Activated T-helper 2 cell treated with anti-CD3 and anti-CD28 coated beads, Interferon-gamma antibody, Interleukin-2, Interleukin-4, amounts not matched to agents 10 μg/mL and 5 μg/mL and 100 μg/mL, durations not matched to agents 14 hours and 24 hours and 36 hours (primary cell): Measurements from ENCODE around the gene UBE2N. TPM values are rescaled to one million over a fixed set of nuclear protein-coding genes. Genes with fewer than 3 reads are reported as not detected.
A peak's percentile ranks its signal among the peaks of the same experiment; 100 is the strongest.
"Not testable (repeated sequence)": the region's sequence is repeated elsewhere in the genome, so short reads cannot be mapped to it uniquely, and the experiment has no call there.

Experiments
- DNase-seq: peaks from one replicate; pipeline ENCODE4 v3.0.0; 2021; ENCODE audit warnings: low spot score
- H3K27ac Mint-ChIP-seq: one replicate; pipeline ENCODE4 v1.8.0; 2021; ENCODE audit warnings: mixed read lengths
- H3K27me3 Mint-ChIP-seq: one replicate; pipeline ENCODE4 v1.8.0; 2021; ENCODE audit warnings: low read depth, mixed read lengths
- H3K36me3 Mint-ChIP-seq: one replicate; pipeline ENCODE4 v1.8.0; 2021; ENCODE audit warnings: low read depth, mixed read lengths
- H3K4me1 Mint-ChIP-seq: one replicate; pipeline ENCODE4 v1.8.0; 2021; ENCODE audit warnings: low read depth, mixed read lengths
- H3K4me3 Mint-ChIP-seq: one replicate; pipeline ENCODE4 v1.8.0; 2021; ENCODE audit warnings: low read depth, mild to moderate bottlenecking, moderate library complexity, mixed read lengths
- H3K9me3 Mint-ChIP-seq: one replicate; pipeline ENCODE4 v1.8.0; 2021; ENCODE audit warnings: mixed read lengths
- intact Hi-C: fragments of 100-400 bp; cut with micrococcal nuclease; formaldehyde crosslinking; loops from one replicate; pipeline ENCODE4 v1.15.1; 2023
- total RNA-seq: library from RNA; stranded (reverse); gene quantifications from 2 replicates; pipeline ENCODE4 v1.2.3, GENCODE V29; 2022

Gene UBE2N
- total RNA-seq, 1 donor from 2014 or later, result 258 TPM

DNA sequence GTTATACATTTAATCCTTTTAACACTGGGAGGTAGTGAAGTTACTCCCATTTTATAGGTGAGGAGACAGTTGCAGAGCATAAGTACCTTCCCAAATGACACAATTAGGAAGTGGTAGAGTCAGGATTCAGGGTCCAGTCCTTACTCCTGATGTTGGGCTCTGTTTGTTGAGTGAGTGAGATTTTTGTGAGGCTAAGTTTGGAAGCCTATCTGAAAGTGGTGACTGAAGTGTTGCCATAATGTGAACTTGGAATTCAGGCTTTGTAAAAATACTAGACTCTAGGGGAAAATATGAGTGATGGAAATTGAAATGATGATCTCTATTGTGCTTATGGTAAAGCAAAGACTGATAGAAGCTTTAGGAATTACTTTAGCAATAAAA, 61.8 kb downstream of the UBE2N start:
- H3K4me3 Mint-ChIP-seq, result peak overlapping the region; percentile 100
- no peaks in the 10 kb centered on the region for H3K27me3 Mint-ChIP-seq
- H3K36me3 Mint-ChIP-seq, result peaks cover 43% of the 10 kb centered on the region
- no peaks in the 10 kb centered on the region for H3K9me3 Mint-ChIP-seq
- intact Hi-C loops, result loop anchor here (1.0 to 5.0 kb wide), 6 partner anchors 9 to 453 kb away; partner anchors contain the start of genes CRADD, EEA1 and UBE2N
- H3K27ac Mint-ChIP-seq, result peak overlapping the region; percentile 100
- peaks cover 37% of the 10 kb centered on the region for H3K4me1 Mint-ChIP-seq
- no peak for DNase-seq

DNA sequence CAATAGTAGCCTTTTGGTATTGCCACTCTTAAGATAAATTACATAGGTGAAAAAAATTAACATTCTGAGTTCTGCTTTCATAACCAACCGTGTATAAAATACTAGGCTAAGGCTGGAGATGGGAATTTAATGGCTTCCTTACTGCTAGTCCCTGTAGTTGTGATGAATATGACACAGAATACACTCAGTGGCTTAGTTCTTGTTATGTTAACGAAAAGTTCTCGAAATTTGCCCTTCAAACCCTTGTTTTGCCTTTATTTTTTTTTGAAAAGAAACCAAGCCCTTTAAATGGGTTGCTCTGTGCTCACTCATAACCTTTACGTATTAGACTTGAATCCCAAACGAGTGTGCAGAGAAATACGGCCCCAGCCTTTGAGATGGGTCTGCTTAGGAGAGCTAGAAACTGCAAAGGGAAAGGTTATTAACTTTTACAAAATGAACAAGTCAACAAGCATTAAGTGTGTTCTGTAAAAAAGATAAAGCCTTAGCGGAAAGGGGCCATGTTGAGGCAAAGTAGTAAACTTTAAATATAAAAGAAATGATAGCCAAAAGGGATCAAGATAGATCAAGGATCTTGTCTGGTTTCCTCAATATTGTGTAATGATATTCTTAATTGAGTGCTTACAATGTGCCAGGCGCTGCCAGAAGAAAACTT, 62.3 kb downstream of the UBE2N start:
- Mint-ChIP-seq H3K27ac (peak overlapping the region; percentile 100), H3K4me1 (peaks cover 35% of the 10 kb centered on the region), H3K4me3 (peak overlapping the region; percentile 100), H3K27me3 (no peaks in the 10 kb centered on the region), H3K36me3 (peaks cover 41% of the 10 kb centered on the region), H3K9me3 (no peaks in the 10 kb centered on the region)
- intact Hi-C loops, result loop anchor here (2.0 to 5.0 kb wide), 4 partner anchors 61 to 452 kb away; partner anchors contain the start of genes CRADD, EEA1 and UBE2N
- DNase-seq, result no peak

DNA sequence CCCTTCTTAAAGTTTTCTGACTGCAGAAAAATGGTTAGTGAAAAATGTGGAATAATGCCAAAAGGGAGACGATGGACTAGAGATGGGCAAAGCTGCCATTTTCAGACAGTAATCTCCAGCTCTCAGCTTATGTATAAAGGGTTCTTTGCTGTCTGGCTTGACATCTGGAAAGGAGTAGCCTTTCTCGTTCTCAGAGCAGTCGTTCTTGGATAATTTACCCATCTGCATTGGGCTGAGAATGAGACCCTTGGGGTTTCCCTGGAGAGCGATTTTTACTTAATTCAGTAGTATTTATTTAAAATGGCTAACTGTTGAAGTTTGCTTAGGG, 62.8 kb downstream of the UBE2N start:
- H3K4me3 Mint-ChIP-seq, result peak overlapping the region; percentile 100
- H3K36me3 Mint-ChIP-seq, result peaks cover 41% of the 10 kb centered on the region
- intact Hi-C loops, result loop anchor here (2.0 to 5.0 kb wide), 4 partner anchors 62 to 452 kb away; partner anchors contain the start of genes CRADD, EEA1 and UBE2N
- H3K27me3 Mint-ChIP-seq, result no peaks in the 10 kb centered on the region
- H3K9me3 Mint-ChIP-seq, result no peaks in the 10 kb centered on the region
- DNase-seq, result no peak
- peaks cover 39% of the 10 kb centered on the region for H3K4me1 Mint-ChIP-seq
- H3K27ac Mint-ChIP-seq, result peak overlapping the region; percentile 100

DNA sequence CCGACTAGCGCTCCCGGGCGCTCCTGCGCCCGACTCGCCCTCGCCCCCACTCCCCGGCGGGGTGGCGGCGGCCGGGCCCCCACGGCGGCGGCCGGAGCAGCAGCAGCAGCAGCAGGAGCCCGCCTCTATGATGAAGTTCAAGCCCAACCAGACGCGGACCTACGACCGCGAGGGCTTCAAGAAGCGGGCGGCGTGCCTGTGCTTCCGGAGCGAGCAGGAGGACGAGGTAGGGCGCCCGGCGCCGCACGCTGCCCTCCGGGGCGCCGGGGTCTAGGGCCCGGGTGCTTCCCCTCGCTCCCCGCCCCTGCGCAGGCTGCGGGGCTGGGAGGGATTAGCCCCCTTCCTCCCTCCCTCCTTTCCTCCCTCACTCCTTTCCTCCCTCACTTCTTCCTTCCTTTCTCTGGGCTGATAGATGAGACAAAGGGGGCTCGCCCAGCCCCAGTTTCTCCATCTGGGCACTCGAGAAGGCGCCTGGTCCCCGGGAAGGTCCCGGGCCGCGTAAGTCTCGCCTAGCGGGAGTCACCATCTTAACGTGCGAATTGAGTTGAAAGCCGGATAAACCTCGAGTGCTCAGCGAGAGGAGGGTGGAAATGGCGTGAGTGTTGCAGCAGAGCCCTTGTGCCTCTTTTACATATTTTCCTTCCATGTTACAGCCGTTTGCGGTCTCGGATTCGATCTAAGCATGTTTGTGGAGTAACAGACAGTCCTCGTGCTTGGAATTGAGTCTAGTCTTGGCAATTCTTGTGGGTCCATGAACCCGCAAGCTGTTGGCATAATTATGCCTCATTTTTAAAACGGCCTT, 63.4 kb downstream of the UBE2N start:
- intact Hi-C loops, result loop anchor here (2.0 to 5.0 kb wide), 4 partner anchors 62 to 451 kb away; partner anchors contain the start of genes CRADD, EEA1 and UBE2N
- H3K9me3 Mint-ChIP-seq, H3K27me3 Mint-ChIP-seq: not testable (repeated sequence)
- H3K36me3 Mint-ChIP-seq, result peaks cover 37% of the 10 kb centered on the region
- H3K4me1 Mint-ChIP-seq, result peaks cover 41% of the 10 kb centered on the region
- H3K27ac Mint-ChIP-seq, result peak overlapping the region; percentile 100
- peak; percentile 55 for DNase-seq
- peak overlapping the region; percentile 100 for H3K4me3 Mint-ChIP-seq

DNA sequence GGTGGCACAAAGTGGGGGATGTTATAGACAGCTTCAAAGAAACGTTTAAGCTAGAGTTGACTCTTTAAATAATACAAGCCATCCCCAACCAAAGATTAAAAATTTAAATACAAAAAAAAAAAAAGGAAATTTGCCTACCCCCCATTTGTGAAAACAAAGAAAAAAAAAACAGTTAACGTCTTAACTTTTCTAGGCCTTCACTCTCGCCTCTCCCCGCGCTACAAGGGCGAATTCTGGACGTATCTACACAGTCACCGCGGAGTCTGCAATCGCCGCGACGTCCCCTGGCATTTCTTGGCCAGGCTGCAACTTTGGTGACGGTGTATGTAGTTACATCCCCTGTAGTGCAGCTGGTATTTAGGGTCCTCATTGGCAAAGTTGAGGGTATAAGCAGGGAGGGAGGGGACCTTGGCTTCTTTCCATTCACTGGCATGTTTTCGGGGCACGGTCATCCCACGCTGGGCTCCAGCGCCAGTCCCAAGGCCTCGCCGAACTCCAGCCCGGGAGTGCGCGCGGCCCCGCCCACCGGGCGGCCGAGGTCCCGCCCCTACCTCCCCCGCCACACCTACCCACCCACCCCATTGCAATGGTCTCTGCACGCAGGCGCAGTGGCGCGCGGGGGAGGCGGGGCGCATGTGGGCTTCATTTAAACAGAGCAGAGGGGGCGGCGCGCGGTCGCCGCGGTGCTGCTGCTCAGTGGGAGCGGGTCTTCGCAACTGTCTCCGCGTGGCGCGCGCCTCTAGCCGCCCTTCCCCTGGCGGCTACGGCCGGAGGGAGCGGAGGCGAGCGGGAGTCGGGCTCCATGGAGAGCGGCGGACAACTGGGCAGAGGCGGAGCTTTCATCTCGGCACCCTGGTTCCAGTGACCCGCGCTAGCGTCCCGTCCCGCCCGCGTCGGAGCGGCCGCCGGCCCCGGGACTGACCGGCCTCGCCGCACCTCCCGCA, 64.2 kb downstream of the UBE2N start, which contains the start of gene NUDT4:
TSS of gene NUDT4 (plus strand) at position 674 of the 944 bp plus-strand sequence. CDS start 398 bp downstream, outside the sequence.
- H3K27ac Mint-ChIP-seq, result peak within 1 kb of the TSS; percentile 100
- H3K27me3 Mint-ChIP-seq, result peaks cover 3% of the 10 kb centered on the region
- H3K36me3 Mint-ChIP-seq, result peaks cover 31% of the 10 kb centered on the region
- peak within 1 kb of the TSS; percentile 100 for H3K4me3 Mint-ChIP-seq
- H3K9me3 Mint-ChIP-seq, result no peaks in the 10 kb centered on the region
- H3K4me1 Mint-ChIP-seq, result peaks cover 35% of the 10 kb centered on the region
- intact Hi-C loops, result loop anchor here (1.0 to 5.0 kb wide), 5 partner anchors 63 to 450 kb away; partner anchors contain the start of genes CRADD, EEA1, MRPL42 and UBE2N
- DNase-seq, result peak; percentile 95

DNA sequence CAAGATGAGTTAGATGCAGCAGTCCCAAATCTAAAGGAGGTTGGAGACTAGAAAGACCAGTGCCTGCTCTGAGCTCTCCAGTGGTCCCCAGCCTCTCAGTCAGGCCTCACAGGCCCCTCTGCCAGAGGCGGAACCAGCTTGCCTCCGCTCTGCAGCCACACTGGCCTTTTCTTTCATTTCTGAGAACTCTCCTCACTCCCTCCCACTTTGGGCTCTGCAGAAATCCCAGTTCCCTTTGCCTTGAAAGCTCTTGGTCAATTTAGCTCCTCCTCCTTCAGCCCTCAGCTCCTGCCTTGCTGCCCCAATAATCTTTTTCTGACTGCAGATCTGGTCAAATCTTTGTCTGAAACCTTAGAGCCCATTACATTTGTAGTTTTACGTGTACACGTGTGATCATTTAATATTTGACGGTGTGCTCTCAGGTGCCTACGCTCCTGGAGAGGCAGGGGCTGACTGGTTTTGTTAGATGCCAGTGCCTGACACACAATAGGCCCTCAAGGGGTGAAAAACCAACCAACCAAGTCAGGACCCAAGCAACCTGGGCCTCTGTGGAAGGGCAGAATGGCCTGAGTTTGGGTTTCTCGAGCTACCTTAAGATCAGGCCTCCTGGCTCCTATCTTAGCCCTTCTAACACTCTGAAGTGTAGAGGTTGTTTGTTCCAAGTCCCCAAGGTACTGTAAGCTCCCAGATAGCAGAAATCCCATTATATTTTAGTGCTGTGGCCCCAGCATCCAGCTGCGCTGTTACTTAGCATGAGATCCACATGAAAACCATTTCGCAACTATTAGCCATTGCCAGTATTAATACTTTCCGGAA, 65.1 kb downstream of the UBE2N start:
- H3K9me3 Mint-ChIP-seq, result no peaks in the 10 kb centered on the region
- peak overlapping the region; percentile 37 for H3K4me3 Mint-ChIP-seq
- intact Hi-C loops, result loop anchor here (1.0 to 5.0 kb wide), 4 partner anchors 91 to 449 kb away; partner anchors contain the start of genes CRADD, EEA1 and MRPL42
- H3K27ac Mint-ChIP-seq, result no peak overlapping the region
- no peak for DNase-seq
- peaks cover 31% of the 10 kb centered on the region for H3K4me1 Mint-ChIP-seq
- peaks cover 3% of the 10 kb centered on the region for H3K27me3 Mint-ChIP-seq
- H3K36me3 Mint-ChIP-seq, result peaks cover 25% of the 10 kb centered on the region

DNA sequence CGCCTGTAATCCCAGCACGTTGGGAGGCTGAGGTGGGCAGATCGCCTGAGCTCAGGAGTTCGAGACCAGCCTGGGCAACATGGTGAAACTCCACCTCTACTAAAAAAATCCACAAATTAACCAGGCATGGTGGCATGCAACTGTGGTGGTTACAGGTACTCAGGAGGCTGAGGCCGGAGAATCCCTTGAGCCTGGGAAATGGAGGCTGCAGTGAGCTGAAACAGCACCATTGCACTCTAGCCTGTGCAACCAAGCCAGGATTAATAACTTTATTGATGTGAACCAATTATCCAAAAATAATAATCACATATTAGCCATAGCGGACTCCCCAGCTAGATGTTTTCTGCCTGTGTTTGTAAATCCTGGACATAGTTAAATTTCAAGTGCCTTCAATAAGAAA, 65.8 kb downstream of the UBE2N start:
- Mint-ChIP-seq H3K36me3 (peaks cover 20% of the 10 kb centered on the region), H3K4me1 (peaks cover 24% of the 10 kb centered on the region), H3K27ac (no peak overlapping the region), H3K4me3 (no peak overlapping the region), H3K9me3 (no peaks in the 10 kb centered on the region), H3K27me3 (peaks cover 3% of the 10 kb centered on the region)
- DNase-seq, result no peak
- intact Hi-C loops, result loop anchor here (5.0 kb wide), 3 partner anchors 134 to 449 kb away; partner anchors contain the start of genes CRADD and EEA1

DNA sequence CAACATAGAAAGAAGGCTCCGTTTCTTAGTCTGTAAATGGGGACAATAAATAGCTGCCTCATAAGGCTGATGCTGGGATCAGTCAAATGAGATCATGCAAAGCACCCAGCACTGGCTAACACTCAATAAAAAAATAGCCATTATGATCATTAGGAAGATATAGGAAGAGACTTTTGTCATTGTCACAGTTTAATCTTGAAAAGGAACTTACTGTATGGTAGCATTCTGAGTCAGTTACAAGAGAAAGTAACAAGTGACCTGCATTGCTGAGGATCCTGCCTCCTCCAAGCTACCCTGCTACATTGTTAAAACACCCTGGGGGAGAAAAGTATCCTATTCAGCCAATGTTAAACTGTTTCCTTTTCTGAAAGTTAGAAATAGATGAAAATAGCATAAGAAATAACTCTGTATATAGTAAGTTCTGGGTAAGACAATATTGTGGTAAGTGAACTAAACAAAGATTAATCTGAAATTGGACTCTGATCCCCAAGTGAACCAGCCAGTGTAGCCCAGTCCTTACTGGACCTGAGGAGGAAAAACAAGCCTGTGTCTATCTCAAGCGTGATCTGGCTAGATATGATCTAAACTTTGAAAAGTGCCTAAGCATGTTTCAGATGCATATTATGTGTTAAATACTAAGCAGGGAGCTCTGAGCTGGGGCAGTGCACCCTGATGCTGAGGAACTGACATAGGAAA, 67.6 kb downstream of the UBE2N start:
- peaks cover 3% of the 10 kb centered on the region for H3K27me3 Mint-ChIP-seq
- no peak for DNase-seq
- intact Hi-C loops, result no loop called here
- H3K27ac Mint-ChIP-seq, result no peak overlapping the region
- H3K36me3 Mint-ChIP-seq, result peaks cover 7% of the 10 kb centered on the region
- H3K4me3 Mint-ChIP-seq, result no peak overlapping the region
- no peaks in the 10 kb centered on the region for H3K9me3 Mint-ChIP-seq
- H3K4me1 Mint-ChIP-seq, result peaks cover 18% of the 10 kb centered on the region

DNA sequence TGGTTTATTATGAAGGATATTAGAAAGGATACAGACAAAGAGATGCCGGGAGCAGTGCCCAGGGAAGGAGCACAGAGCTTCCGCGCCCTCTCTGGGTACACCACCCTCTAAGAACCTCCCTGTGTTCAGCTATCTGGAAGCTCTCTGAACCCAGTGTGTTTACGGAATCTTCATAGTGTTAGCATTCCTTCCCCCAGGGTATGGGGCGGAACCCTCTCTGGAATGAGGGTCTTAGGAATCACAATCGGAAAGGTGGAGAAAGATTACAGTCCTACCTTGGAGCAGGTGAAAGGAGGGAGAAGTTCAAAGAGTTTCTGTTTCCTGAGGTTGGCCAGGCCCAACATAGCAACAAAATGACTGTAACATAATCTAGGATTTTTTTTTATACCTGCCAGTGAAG, 70.8 kb downstream of the UBE2N start:
- Mint-ChIP-seq H3K4me1 (peaks cover 7% of the 10 kb centered on the region), H3K27ac (no peak overlapping the region), H3K36me3 (no peaks in the 10 kb centered on the region), H3K9me3 (no peaks in the 10 kb centered on the region), H3K4me3 (no peak overlapping the region), H3K27me3 (peaks cover 3% of the 10 kb centered on the region)
- intact Hi-C loops, result no loop called here
- no peak for DNase-seq

DNA sequence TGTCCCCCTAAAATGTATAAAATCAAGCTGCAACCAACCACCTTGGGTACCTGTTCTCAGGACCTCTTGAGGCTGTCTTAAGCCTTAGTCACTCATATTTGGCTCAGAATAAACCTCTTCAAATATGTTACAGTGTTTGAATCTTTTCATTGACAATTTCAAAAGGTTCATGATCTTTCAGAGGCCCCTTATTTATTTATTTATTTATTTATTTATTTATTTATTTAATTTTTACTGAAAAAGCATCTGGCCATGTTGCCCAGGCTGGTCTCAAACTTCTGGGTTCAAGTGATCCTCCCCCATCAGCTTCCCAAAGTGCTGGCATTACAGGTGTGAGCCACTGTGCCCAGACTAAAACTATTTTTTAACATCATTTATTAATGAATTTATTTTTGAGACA, 72.2 kb downstream of the UBE2N start:
- Mint-ChIP-seq H3K36me3 (no peaks in the 10 kb centered on the region), H3K27me3 (peaks cover 3% of the 10 kb centered on the region), H3K27ac (no peak overlapping the region), H3K4me1 (peaks cover 8% of the 10 kb centered on the region), H3K4me3 (no peak overlapping the region), H3K9me3 (no peaks in the 10 kb centered on the region)
- intact Hi-C loops, result no loop called here
- no peak for DNase-seq

DNA sequence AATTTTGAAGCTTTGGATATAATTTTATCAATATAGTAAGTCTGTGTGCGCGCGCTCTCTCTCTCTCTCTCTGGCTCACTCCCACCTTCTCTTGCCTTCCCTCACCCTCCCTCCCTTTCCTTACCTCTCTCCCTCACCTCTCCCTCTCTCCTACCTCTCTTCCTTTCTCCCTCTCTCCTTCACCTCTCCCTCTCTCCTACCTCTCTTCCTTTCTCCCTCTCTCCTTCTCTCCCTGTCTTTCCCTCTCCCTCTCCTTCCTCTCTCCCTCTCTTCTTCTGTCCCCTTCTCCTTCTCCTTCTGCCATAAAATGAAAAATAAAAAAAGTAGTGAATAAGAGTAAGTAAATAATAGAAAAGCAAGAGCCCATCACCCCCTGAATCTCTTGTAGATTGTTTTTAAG, 73.0 kb downstream of the UBE2N start:
- Mint-ChIP-seq H3K27ac (no peak overlapping the region), H3K4me3 (no peak overlapping the region), H3K4me1 (peaks cover 8% of the 10 kb centered on the region), H3K27me3 (peaks cover 2% of the 10 kb centered on the region), H3K9me3 (no peaks in the 10 kb centered on the region), H3K36me3 (no peaks in the 10 kb centered on the region)
- DNase-seq, result no peak
- intact Hi-C loops, result no loop called here
